ENCODE results near the gene SPRED2. TPM values are rescaled to one million over a fixed set of nuclear protein-coding genes. Genes with fewer than 3 reads are reported as not detected.
A peak's percentile ranks its signal among the peaks of the same experiment; 100 is the strongest.

The SPRED2 gene
- polyA plus RNA-seq, 1 donor from 2014 or later, result 5.3 TPM

- TF ChIP-seq EP300 (conservative IDR thresholded peaks at IDR 0.05; ENCODE audit: poor library complexity, severe bottlenecking) (no peak), MXI1 (conservative IDR thresholded peaks at IDR 0.05; ENCODE audit: poor library complexity, severe bottlenecking) (no peak), EZH2 (IDR thresholded peaks at IDR 0.05; ENCODE audit: borderline replicate concordance, insufficient read depth, low read length, poor library complexity, severe bottlenecking) (no peak), TAF1 (IDR thresholded peaks at IDR 0.05; ENCODE audit: low read depth) (no peak), RAD21 (conservative IDR thresholded peaks at IDR 0.05) (no peak), SMC3 (conservative IDR thresholded peaks at IDR 0.05; ENCODE audit: poor library complexity) (no peak), REST (IDR thresholded peaks at IDR 0.05; ENCODE audit: borderline replicate concordance) (no peak), POLR2AphosphoS5 (IDR thresholded peaks at IDR 0.05) (no peak)
- TF ChIP-seq, protein P1, sequence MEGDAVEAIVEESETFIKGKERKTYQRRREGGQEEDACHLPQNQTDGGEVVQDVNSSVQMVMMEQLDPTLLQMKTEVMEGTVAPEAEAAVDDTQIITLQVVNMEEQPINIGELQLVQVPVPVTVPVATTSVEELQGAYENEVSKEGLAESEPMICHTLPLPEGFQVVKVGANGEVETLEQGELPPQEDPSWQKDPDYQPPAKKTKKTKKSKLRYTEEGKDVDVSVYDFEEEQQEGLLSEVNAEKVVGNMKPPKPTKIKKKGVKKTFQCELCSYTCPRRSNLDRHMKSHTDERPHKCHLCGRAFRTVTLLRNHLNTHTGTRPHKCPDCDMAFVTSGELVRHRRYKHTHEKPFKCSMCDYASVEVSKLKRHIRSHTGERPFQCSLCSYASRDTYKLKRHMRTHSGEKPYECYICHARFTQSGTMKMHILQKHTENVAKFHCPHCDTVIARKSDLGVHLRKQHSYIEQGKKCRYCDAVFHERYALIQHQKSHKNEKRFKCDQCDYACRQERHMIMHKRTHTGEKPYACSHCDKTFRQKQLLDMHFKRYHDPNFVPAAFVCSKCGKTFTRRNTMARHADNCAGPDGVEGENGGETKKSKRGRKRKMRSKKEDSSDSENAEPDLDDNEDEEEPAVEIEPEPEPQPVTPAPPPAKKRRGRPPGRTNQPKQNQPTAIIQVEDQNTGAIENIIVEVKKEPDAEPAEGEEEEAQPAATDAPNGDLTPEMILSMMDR (IDR thresholded peaks at IDR 0.05; ENCODE audit: poor library complexity, severe bottlenecking), result no peak
- H3K4me3 ChIP-seq (ENCODE audit: low read length), result no peak overlapping the region
- no peaks in the 10 kb centered on the region for H3K79me2 ChIP-seq (replicated peaks; ENCODE audit: insufficient read depth, low read length)
- no peak overlapping the region for H3K27ac ChIP-seq (ENCODE audit: low read length)
- H3K9me2 ChIP-seq (ENCODE audit: insufficient read depth, low read length), result no peaks in the 10 kb centered on the region
- no peak overlapping the region for H3K9ac ChIP-seq (ENCODE audit: low read length)
- H3K4me2 ChIP-seq (ENCODE audit: low read length), result no peak overlapping the region
- H4K20me1 ChIP-seq (ENCODE audit: insufficient read depth), result no peaks in the 10 kb centered on the region
- no peaks in the 10 kb centered on the region for H3K9me3 ChIP-seq (ENCODE audit: low read length)
- no peaks in the 10 kb centered on the region for H3F3A ChIP-seq (ENCODE audit: insufficient read depth, low read length, poor library complexity, severe bottlenecking)
- H3K27me3 ChIP-seq (ENCODE audit: insufficient read depth, low read depth, low read length), result no peaks in the 10 kb centered on the region
- no peaks in the 10 kb centered on the region for H3K36me3 ChIP-seq (ENCODE audit: insufficient read depth, low read length)
- no peak overlapping the region for H2AFZ ChIP-seq (ENCODE audit: low read depth, low read length)
Measured at GRCh38 chr2:65265671-65266045, 166.7 kb downstream of the SPRED2 start.

DNA sequence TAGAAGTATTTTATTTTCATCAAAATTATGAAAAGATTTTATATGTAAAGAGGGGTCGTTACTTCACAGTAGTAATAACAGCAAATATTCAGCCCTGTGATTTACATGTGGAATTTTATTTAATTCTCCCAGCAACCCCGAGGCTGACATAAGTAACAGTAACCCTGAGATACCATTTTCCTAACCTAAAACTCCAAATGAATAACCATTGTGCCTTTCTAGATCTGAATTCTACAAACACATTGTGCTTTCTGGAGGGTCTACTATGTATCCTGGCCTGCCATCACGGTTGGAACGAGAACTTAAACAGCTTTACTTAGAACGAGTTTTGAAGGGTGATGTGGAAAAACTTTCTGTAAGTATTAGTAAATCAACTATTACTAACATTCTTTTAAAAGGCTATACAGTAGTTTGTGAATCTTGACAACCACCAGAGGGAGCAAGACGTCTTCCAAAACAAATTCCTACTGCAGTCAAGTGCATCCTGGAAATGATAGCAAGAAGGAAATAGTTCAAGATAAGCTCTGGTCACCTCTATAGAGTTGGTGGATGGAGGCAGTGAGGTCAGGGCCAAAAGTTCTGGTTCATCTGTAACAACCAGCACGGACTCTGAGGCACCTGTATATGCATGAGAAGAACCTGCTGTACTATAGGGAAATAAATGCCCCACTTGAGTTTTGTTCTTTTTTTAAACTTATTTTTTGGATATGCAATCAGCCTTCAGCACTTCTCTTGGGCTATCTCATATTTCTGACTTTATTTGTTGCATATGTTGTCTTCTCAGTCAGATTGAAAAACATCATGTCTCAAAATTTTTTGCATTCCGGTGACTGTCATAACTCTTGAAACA, 167.4 kb downstream of the SPRED2 start:
- Histone ChIP-seq H3K4me3 (ENCODE audit: low read length) (no peak overlapping the region), H3K9me3 (ENCODE audit: low read length) (no peaks in the 10 kb centered on the region), H3K27ac (ENCODE audit: low read length) (no peak overlapping the region), H3K9me2 (ENCODE audit: insufficient read depth, low read length) (no peaks in the 10 kb centered on the region), H3K36me3 (ENCODE audit: insufficient read depth, low read length) (no peaks in the 10 kb centered on the region), H3K9ac (ENCODE audit: low read length) (no peak overlapping the region), H3K79me2 (replicated peaks; ENCODE audit: insufficient read depth, low read length) (no peaks in the 10 kb centered on the region), H2AFZ (ENCODE audit: low read depth, low read length) (no peak overlapping the region), H3F3A (ENCODE audit: insufficient read depth, low read length, poor library complexity, severe bottlenecking) (no peaks in the 10 kb centered on the region), H4K20me1 (ENCODE audit: insufficient read depth) (no peaks in the 10 kb centered on the region), H3K27me3 (ENCODE audit: insufficient read depth, low read depth, low read length) (no peaks in the 10 kb centered on the region), H3K4me2 (ENCODE audit: low read length) (no peak overlapping the region)
- TF ChIP-seq, protein P1 (IDR thresholded peaks at IDR 0.05; ENCODE audit: poor library complexity, severe bottlenecking), result peak; percentile 83
- TF ChIP-seq RAD21 (conservative IDR thresholded peaks at IDR 0.05) (peak; percentile 87), SMC3 (conservative IDR thresholded peaks at IDR 0.05; ENCODE audit: poor library complexity) (peak; percentile 96), EZH2 (IDR thresholded peaks at IDR 0.05; ENCODE audit: borderline replicate concordance, insufficient read depth, low read length, poor library complexity, severe bottlenecking) (no peak)
